Neutrophil (primary cell): ENCODE results near the gene NHEJ1.

Experiments
- H3K27ac ChIP-seq: fragments of 200-600 bp; sonication (generic); 2 replicates; pipeline ENCODE4 v1.5.1; 2016; ENCODE audit warnings: mild to moderate bottlenecking, moderate library complexity
- H3K27me3 ChIP-seq: fragments of 200-600 bp; sonication (generic); 2 replicates; pipeline ENCODE4 v1.6.0; 2016; ENCODE audit warnings: mild to moderate bottlenecking
- H3K36me3 ChIP-seq: fragments of 200-600 bp; sonication (generic); 2 replicates; pipeline ENCODE4 v1.5.1; 2017
- H3K4me1 ChIP-seq, 2 experiments: fragments of 200-600 bp in 1 of 2; sonication (generic) in 1 of 2; 1 replicate in 1 of 2; 2 replicates in 1 of 2; pipeline versions ENCODE4 v1.5.1 to v1.6.1; 2013 to 2016; ENCODE audit warnings: low read depth in 1 of 2, low read length in 1 of 2, mild to moderate bottlenecking in 1 of 2, moderate library complexity in 1 of 2; ENCODE audit not compliant: control insufficient read depth in 1 of 2, insufficient read depth in 1 of 2
- H3K4me3 ChIP-seq, 2 experiments: fragments of 200-600 bp in 1 of 2; sonication (generic) in 1 of 2; 1 replicate in 1 of 2; 2 replicates in 1 of 2; pipeline ENCODE4 v1.5.1; 2013 to 2016; ENCODE audit warnings: low read depth in 1 of 2, low read length in 1 of 2, mild to moderate bottlenecking in 1 of 2, moderate library complexity in 1 of 2
- H3K9me3 ChIP-seq: fragments of 200-600 bp; sonication (generic); 2 replicates; pipeline ENCODE4 v1.5.1; 2016
- CTCF ChIP-seq: fragments of 200-600 bp; sonication (generic); IDR thresholded peaks from 2 replicates; pipeline ENCODE4 v1.5.1; 2016; ENCODE audit warnings: antibody characterized with exemption

NHEJ1 gene

GRCh38 chr2:219071131-219071816, 89.3 kb downstream of the NHEJ1 start:
- H3K9me3 ChIP-seq = no peaks in the 10 kb centered on the region
- peaks cover 9 to 11% of the 10 kb centered on the region in 2 experiments for H3K4me1 ChIP-seq
- H3K36me3 ChIP-seq = no peaks in the 10 kb centered on the region
- no peak overlapping the region for H3K27ac ChIP-seq
- no peak overlapping the region for H3K4me3 ChIP-seq
- H3K27me3 ChIP-seq = peaks cover 38% of the 10 kb centered on the region
- no peak for TF ChIP-seq CTCF

DNA sequence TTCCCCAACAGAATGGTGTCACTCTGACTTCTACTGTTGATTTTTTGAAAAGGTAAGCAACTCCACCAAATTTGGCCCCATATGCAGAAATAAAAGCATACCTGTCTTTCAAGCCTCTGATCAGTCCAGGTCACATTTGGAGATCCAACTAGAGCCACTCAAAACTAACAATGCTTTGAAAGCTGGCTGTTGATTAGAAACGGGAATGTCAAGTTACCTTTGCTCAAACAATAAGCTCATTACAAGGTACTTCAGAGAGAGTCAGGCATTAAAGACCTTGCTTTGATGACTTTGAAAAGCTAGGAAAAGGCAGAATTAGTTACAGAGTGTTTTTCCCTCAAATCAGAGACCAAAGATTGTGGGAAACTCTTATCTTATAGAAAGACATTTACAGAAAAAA, 95.1 kb downstream of the NHEJ1 start:
- H3K27me3 ChIP-seq = peaks cover 96% of the 10 kb centered on the region
- H3K4me3 ChIP-seq = no peak overlapping the region
- H3K27ac ChIP-seq = no peak overlapping the region
- no peaks in the 10 kb centered on the region for H3K36me3 ChIP-seq
- H3K4me1 ChIP-seq = peaks cover 0 to 5% of the 10 kb centered on the region in 2 experiments
- no peaks in the 10 kb centered on the region for H3K9me3 ChIP-seq
- no peak for TF ChIP-seq CTCF

DNA sequence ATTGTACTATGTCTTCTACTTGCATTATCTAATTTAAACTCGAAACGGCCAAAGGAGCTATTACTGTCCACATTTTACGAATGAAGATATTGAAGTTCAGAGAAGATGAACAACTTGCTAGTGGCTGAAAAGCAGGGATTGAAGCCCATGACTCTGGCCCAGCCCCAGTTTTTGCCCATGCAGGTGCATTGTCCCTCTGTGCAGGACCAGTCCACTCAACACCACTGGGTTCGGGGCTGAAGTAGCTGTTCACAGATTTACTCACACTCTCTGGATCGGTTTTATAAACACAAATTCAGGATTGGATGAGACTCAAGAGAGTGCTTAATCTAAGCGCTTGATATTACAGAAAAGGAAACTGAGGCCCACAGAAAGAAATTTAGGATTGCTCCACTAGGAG, 98.5 kb downstream of the NHEJ1 start:
- no peaks in the 10 kb centered on the region for H3K9me3 ChIP-seq
- H3K27ac ChIP-seq = no peak overlapping the region
- TF ChIP-seq CTCF = no peak
- H3K36me3 ChIP-seq = no peaks in the 10 kb centered on the region
- H3K4me3 ChIP-seq = no peak overlapping the region
- H3K4me1 ChIP-seq = peaks cover 3 to 32% of the 10 kb centered on the region in 2 experiments
- peaks cover 100% of the 10 kb centered on the region for H3K27me3 ChIP-seq

DNA sequence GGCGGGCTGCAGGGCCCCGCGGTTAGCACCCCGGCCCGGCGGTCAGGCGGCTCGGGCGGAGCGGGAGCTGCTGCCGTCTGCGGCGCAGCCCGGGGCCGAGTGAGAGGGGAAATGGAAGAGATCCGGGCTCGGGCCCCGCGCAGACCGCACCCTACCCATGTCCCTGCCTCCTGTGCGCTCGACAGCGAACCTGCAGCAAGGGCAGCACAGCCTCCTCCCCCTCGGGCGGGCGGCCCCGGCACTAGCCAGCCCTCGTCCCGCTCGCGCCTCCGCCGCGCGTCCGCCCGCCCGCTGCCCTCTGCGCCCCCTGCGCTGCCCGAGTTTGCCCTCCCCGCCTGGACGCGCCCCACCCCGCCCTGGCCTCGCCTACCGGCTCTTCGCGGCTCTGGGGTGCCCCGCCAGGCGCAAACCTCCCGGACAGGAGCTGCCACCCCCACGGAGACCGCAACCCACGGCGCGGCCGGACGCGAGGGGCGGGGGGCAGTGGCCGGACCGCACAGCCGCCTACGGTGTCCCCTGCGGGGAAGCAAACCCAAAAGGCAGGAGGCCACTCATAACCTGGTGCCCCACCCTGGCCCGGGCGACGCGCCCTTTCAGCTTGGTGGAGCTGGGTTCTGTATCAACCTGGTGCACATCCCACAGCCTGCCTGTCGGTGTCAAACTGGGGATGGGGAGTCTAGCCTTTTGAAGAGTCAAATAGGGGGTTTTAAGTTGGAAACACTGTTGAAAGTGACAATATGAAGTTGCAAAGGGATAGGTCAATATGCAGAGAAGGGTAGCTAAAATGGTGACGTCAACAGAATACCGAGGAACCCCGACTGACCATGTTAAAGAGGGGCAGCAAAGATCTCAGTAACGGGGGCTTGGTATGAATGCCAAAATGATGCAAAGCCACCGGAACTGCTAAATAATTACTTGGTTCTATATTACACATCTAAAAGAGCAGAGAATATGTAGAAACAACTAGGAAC, 99.5 kb downstream of the NHEJ1 start, which contains the start of gene IHH:
Gene IHH, minus strand, starts transcription at position 101 of the 971 bp plus-strand sequence. CDS start 454 bp downstream, outside the sequence.
- Histone ChIP-seq H3K9me3 (no peaks in the 10 kb centered on the region), H3K4me1 (peaks cover 3 to 32% of the 10 kb centered on the region in 2 experiments), H3K27ac (no peak within 1 kb of the TSS), H3K4me3 (no peak within 1 kb of the TSS), H3K27me3 (peaks cover 100% of the 10 kb centered on the region), H3K36me3 (no peaks in the 10 kb centered on the region)
- TF ChIP-seq CTCF = no peak

DNA sequence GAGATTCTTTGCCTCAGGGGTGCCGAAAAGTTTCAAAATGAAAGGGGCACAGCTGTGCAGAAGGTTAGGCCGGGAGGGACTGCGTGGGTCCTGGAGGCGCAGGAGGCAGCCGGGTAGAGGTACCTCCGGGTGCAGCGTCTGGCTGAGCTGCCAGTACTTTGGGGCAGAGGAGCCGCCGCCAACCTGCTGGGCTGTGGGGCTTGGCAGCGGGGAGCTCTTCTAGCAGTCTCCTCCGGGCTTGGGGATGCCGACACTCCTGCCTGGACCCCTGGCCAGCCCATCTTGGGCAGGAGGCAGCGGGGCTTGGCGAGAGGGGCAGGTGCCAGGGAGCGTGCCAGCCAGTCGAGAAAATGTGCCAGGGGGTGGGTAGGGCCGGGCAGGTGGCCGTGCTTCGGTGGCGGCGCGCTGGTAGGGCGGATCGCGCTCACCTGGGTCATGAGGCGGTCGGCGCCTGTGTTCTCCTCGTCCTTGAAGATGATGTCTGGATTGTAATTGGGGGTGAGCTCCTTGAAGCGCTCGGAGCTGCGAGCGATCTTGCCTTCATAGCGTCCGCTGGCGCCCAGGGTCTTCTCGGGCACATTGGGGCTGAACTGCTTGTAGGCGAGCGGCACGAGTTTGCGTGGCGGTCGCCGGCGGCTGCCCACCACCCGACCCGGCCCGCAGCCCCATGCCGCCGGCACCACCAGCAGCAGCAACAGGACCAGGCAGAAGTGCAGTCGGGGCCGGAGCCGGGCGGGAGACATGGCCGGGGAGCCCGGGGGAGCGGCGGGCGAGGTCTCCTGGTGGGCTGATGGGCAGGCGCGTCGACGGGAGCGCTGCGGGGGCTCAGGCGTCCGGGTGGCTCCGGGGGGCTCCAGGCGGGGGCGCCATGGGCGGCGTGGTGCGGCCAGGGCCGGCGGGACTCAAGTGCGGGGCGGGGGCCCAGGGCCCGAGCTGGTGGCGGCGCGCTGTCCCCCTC, 100.6 kb downstream of the NHEJ1 start:
- Histone ChIP-seq H3K36me3 (no peaks in the 10 kb centered on the region), H3K27ac (no peak overlapping the region), H3K27me3 (peaks cover 100% of the 10 kb centered on the region), H3K4me1 (peaks cover 3 to 32% of the 10 kb centered on the region in 2 experiments), H3K4me3 (no peak overlapping the region), H3K9me3 (no peaks in the 10 kb centered on the region)
- TF ChIP-seq CTCF = no peak
